SU-DHL-6 (cell line): ENCODE results near the gene TSPAN10.

Experiments
- EZH2phosphoT487 ChIP-seq: fragments of 200-600 bp; sonication (generic), shearing (Covaris generic); conservative IDR thresholded peaks from 2 replicates; pipeline ENCODE4 v1.6.1; 2018; ENCODE audit warnings: mild to moderate bottlenecking, antibody characterized with exemption, low read length, moderate library complexity, mixed read lengths
- TF ChIP-seq, protein P1 (sequence below): fragments of 200-600 bp; sonication (generic); IDR thresholded peaks from one replicate; pipeline ENCODE4 v1.5.1; 2017; ENCODE audit warnings: antibody characterized with exemption, mild to moderate bottlenecking, low read length, moderate library complexity; ENCODE audit not compliant: insufficient read depth, poor library complexity, severe bottlenecking

DNA sequence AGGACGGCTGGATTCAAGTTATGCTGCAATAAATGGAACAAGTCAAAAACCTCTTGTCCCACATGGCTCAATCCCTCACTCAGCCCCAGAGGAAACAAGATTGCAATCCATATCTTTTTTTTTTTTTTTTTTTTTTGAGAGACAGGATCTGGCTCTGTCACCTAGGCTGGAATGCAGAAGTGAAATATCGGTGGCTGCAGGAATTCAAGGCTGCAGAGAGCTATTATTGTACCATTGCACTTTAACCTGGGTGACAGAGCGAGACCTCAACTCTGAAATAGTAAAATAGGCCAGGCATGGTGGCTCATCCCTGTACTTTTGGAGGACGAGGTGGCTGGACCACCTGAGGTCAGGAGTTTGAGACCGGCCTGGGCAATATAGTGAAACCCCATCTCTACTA lies 22.0 kb downstream of the TSPAN10 start:
- TF ChIP-seq, protein P1, sequence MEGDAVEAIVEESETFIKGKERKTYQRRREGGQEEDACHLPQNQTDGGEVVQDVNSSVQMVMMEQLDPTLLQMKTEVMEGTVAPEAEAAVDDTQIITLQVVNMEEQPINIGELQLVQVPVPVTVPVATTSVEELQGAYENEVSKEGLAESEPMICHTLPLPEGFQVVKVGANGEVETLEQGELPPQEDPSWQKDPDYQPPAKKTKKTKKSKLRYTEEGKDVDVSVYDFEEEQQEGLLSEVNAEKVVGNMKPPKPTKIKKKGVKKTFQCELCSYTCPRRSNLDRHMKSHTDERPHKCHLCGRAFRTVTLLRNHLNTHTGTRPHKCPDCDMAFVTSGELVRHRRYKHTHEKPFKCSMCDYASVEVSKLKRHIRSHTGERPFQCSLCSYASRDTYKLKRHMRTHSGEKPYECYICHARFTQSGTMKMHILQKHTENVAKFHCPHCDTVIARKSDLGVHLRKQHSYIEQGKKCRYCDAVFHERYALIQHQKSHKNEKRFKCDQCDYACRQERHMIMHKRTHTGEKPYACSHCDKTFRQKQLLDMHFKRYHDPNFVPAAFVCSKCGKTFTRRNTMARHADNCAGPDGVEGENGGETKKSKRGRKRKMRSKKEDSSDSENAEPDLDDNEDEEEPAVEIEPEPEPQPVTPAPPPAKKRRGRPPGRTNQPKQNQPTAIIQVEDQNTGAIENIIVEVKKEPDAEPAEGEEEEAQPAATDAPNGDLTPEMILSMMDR = no peak
- no peak for TF ChIP-seq EZH2phosphoT487
